ENCODE data around the gene TMTC3.
"Not testable (repeated sequence)": the region's sequence is repeated elsewhere in the genome, so short reads cannot be mapped to it uniquely, and the experiment has no call there.

The TMTC3 gene

DNA sequence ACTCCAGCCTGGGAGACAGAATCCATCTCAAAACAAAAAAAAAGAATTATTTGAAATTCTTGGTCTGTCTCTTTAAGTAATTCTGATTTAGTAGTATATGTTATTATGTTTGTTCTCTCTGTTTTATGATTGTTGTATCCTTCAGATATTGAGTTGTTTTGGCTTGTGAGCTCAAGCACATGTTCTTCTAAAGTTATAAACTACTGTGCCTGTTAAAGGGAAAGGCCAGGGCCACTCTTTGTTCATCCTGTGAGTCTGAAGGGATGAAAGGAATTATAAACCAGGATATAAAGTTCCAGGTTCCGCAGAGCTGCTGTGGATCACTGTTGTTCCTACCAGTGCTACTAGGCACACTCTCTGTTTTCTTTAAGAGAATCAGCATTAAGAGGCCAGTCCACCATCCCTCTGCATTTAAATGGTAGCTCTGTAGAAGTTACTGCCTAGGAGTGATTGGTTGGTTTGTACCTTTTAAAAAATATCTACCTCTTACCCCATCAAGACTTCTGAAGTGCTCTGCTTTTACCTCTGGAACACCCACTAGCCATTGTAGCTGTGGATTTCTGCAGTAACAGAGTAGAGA is 14.1 kb downstream of the TMTC3 start:
- in situ Hi-C loops (cut with MboI; ENCODE audit: low sequenced_read_pairs) = no loop called here

DNA sequence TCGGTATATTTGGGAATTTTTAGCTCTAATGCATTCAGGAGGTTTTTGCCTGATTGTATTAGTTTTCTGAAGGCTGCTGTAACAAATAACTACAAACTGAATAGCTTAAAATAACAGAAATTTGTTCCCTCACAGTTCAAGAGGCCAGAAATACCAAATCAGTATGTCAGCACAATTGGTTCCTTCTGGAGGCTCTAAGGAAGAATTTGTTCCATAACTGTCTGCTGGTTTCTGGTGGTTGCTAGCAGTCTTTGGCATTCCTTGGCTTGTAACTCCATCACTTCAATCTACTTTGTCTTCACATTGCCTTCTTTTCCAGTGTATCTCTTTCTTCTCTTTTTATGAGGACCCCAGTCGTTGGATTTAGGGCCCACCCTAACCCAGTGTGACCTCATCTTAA is 21.3 kb downstream of the TMTC3 start:
- in situ Hi-C loops (cut with MboI; ENCODE audit: low sequenced_read_pairs) = no loop called here

- in situ Hi-C loops (cut with MboI; ENCODE audit: low sequenced_read_pairs) = no loop called here
These were observed 24.1 kb downstream of the TMTC3 start for GRCh38 chr12:88166179-88166578.

DNA sequence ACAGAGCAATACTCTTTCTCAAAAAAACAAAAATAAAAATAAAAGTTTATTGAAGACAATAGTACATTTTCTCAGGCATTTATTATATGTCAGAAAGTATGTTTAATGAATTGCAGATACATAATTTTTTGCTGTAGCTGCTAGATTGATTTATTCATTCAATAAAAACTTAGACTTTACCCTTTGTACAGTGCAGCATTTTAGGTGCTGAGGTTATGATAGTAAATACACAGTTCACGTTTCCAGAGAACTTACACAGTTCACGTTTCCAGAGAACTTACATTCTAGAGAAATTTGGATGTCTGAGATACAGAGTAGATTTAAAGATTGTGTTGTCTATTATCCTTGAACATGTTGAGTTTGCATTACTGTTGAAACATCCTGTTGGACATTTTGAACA is 25.3 kb downstream of the TMTC3 start:
- in situ Hi-C loops (cut with MboI; ENCODE audit: low sequenced_read_pairs) = no loop called here

GRCh38 chr12:88172844-88173407 is 30.8 kb downstream of the TMTC3 start:
- in situ Hi-C loops (cut with MboI; ENCODE audit: low sequenced_read_pairs) = no loop called here

- in situ Hi-C loops (cut with MboI; ENCODE audit: low sequenced_read_pairs) = no loop called here
These were observed 33.4 kb downstream of the TMTC3 start for GRCh38 chr12:88175544-88175943.

DNA sequence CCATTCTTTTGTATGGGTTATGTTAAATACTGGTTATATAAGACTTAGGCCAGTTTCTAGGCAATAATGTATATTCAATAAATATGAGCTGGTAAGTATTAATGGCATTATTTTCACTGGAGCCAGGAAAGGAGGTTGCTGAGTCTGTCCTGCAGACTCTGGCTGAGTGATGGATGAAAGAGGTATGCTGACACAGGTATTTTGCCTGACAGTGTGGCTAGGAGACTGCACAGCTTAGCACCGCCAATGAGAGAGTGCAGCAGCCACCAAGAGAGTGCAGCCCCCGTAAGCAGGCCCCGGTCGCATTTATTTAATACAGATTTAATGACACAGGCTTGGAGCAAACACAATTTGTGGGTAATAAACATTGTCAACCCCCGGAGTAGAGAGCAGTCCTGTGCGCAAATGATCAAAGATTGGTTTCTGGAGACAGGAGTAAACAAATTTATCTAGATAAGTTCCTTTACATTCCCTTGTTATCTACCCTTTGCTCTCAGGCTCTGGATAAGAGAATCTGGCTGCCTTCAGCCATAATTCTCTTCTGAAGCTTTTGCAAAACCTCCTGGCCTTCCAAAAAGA is 37.4 kb downstream of the TMTC3 start:
- in situ Hi-C loops (cut with MboI; ENCODE audit: low sequenced_read_pairs) = no loop called here

GRCh38 chr12:88181881-88182280 is 39.8 kb downstream of the TMTC3 start:
- in situ Hi-C loops (cut with MboI; ENCODE audit: low sequenced_read_pairs) = no loop called here

- in situ Hi-C loops (cut with MboI; ENCODE audit: low sequenced_read_pairs) = no loop called here
These were observed 40.3 kb downstream of the TMTC3 start for GRCh38 chr12:88182416-88182815.

- in situ Hi-C loops (cut with MboI; ENCODE audit: low sequenced_read_pairs) = no loop called here
These were observed 42.1 kb downstream of the TMTC3 start for GRCh38 chr12:88184196-88184595.

- in situ Hi-C loops (cut with MboI; ENCODE audit: low sequenced_read_pairs) = no loop called here
These were observed 43.2 kb downstream of the TMTC3 start for GRCh38 chr12:88185279-88185678.

GRCh38 chr12:88185988-88186387 is 43.9 kb downstream of the TMTC3 start:
- in situ Hi-C loops (cut with MboI; ENCODE audit: low sequenced_read_pairs) = no loop called here

GRCh38 chr12:88187571-88187970 is 45.5 kb downstream of the TMTC3 start:
- in situ Hi-C loops (cut with MboI; ENCODE audit: low sequenced_read_pairs) = no loop called here

DNA sequence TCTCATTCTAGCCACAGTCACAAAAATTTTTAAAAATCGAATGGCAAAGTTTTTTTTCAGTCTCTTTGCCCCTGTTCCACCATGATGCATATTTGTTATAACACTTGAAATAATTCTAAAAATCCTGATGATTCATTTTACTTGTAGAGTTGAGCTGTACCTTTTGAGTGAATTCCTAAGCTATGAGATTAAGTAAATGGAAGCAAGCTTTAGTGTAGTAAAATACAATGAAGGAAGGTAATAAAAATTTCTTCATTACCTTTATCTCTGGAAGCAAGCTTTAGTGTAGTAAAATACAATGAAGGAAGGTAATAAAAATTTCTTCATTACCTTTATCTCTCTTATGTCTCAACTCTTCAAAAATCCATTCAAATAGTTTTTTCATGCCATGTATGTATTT is 46.1 kb downstream of the TMTC3 start:
- in situ Hi-C loops (cut with MboI; ENCODE audit: low sequenced_read_pairs) = no loop called here

GRCh38 chr12:88192426-88192825 is 50.3 kb downstream of the TMTC3 start:
- in situ Hi-C loops (cut with MboI; ENCODE audit: low sequenced_read_pairs) = no loop called here

DNA sequence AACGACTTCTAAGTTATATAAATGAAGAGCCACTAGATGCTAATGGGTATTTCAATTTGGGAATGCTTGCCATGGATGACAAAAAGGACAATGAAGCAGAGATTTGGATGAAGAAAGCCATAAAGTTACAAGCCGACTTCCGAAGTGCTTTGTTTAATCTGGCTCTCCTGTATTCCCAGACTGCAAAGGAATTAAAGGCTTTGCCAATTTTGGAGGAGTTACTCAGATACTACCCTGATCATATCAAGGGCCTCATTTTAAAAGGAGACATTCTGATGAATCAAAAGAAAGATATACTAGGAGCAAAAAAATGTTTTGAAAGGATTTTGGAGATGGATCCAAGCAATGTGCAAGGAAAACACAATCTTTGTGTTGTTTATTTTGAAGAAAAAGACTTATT is 52.8 kb downstream of the TMTC3 start:
- in situ Hi-C loops (cut with MboI; ENCODE audit: low sequenced_read_pairs) = no loop called here

DNA sequence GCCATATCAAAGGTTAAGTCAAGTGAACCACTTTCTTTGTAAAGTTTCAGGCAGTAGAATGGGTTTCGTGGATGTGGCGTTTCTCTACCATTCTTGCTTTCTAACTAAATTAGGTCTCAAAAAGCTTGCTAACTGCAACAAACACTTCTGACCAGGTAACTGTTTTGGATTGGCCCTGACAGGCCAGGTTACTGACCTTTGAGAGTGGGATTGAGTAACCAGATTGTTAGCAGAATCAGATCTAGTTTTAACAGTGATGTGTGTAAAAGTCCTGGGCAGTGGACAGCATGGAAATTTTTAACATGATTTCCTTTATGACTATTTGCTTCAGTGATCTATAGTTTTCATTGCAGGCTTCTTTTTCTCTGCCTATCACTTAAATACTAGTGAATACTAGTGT is 57.9 kb downstream of the TMTC3 start:
- in situ Hi-C loops (cut with MboI; ENCODE audit: low sequenced_read_pairs) = no loop called here

GRCh38 chr12:88202500-88202899 is 60.4 kb downstream of the TMTC3 start:
- in situ Hi-C loops (cut with MboI; ENCODE audit: low sequenced_read_pairs) = no loop called here

DNA sequence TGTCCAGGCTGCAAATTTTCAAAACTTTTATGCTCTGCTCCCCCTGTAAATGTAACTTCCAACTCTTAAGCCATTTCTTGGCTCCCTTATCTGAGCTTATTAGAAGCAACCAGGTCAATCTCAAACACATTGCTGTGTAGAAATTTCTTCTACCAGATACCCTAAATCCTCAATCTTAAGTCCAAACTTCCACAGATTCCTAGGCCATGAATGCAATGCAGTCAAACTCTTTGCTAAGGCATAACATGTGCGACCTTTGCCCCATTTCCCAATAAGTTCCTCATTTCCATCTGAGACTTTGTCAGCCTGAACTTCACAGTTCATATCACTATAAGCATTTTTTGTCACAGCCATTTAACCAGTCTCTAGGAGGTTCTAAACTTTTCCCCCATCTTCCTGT is 64.5 kb downstream of the TMTC3 start:
- in situ Hi-C loops (cut with MboI; ENCODE audit: low sequenced_read_pairs) = no loop called here

- in situ Hi-C loops (cut with MboI; ENCODE audit: low sequenced_read_pairs) = no loop called here
These were observed 66.0 kb downstream of the TMTC3 start for GRCh38 chr12:88207921-88208620.

- in situ Hi-C loops (cut with MboI; ENCODE audit: low sequenced_read_pairs) = no loop called here
These were observed 66.6 kb downstream of the TMTC3 start for GRCh38 chr12:88208661-88209060.

DNA sequence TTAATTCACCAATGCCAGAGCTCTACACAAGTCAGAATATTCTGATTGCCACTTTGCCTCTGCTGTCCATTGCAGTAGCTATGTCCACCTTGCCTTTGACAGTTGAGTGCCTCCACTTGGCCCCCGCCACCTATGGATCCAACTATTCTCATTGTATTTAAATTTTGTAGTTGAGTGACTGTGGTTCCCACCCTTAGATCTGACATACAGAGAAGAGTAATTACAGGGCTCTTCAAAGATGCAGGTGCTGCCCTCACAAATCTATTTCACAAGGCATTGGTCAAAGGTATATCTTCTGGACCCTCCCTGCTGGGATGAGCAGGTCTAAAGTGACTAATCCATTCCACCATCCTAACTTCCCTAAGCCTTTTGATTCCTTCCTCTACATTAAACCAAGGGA is 68.2 kb downstream of the TMTC3 start:
- in situ Hi-C loops (cut with MboI; ENCODE audit: low sequenced_read_pairs) = not testable (repeated sequence)

Data from HL-60/S4 (cell line).